AG04450 (cell line): Measurements from ENCODE around the gene DLGAP4. TPM values are rescaled to one million over a fixed set of nuclear protein-coding genes. Genes with fewer than 3 reads are reported as not detected.

Experiments used
- CTCF ChIA-PET: fragments of 300-600, 350-600 bp; formaldehyde crosslinking; extraction: SDS; loops from one replicate; lab custom pipeline; 2022; ENCODE audit warnings: antibody characterized with exemption, inconsistent platforms; lab: Charles Lee
- POLR2A ChIA-PET: fragments of 350-600 bp; formaldehyde crosslinking; extraction: SDS; loops from one replicate; lab custom pipeline; 2021; ENCODE audit warnings: antibody characterized with exemption, inconsistent platforms; lab: Yijun Ruan, JAX
- DNase-seq: peaks from one replicate; pipeline ENCODE4 v3.0.0-alpha.2; 2011; ENCODE audit warnings: low read depth, low spot score
- H3K27ac ChIP-seq: one replicate; pipeline ENCODE4 v1.5.1; 2012; ENCODE audit warnings: low read depth, low read length, control low read depth
- H3K27me3 ChIP-seq: one replicate; pipeline ENCODE4 v1.6.0; 2012; ENCODE audit warnings: low read length; ENCODE audit not compliant: control insufficient read depth, insufficient read depth
- H3K4me3 ChIP-seq: 2 replicates; pipeline ENCODE4 v1.5.1; 2011; ENCODE audit warnings: mild to moderate bottlenecking, low read depth, low read length, control low read depth
- H3K9me3 ChIP-seq: 2 replicates; pipeline ENCODE4 v1.5.1; 2012; ENCODE audit warnings: low read length; ENCODE audit not compliant: control insufficient read depth, insufficient read depth
- polyA plus RNA-seq: library from polyadenylated mRNA; depleted of rRNA; stranded (reverse); fragments of >200 nt; gene quantifications from 2 replicates; pipeline ENCODE4 v1.2.3, GENCODE V29; 2011
- TF ChIP-seq, protein P1 (sequence below): IDR thresholded peaks from 2 replicates; pipeline ENCODE4 v1.5.1; 2011; ENCODE audit warnings: low read depth, low read length, control low read depth, inconsistent platforms

Gene DLGAP4
- polyA plus RNA-seq, 1 experiment = 17.7 TPM

DNA sequence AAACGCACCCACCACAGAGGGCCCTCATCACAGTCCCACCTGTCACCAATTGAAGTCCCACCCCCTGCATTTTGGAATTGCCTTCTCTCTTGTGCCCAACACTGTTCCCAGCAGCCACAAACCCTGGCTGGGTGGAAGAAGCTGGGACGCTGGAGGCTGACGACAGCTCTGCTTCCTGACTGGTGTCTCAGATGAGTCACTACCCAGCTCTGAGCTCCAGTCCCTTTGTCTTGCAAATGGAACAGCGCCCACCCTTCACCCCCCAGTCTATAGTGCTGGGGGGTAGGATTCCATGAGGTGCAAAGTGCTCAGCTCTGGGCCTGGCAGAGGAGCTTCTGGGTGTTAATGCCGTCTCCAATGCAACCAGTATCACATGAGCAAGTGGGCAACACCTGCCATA lies 85.3 kb downstream of the DLGAP4 start:
- H3K9me3 ChIP-seq = no peaks in the 10 kb centered on the region
- no peak overlapping the region for H3K4me3 ChIP-seq
- TF ChIP-seq, protein P1, sequence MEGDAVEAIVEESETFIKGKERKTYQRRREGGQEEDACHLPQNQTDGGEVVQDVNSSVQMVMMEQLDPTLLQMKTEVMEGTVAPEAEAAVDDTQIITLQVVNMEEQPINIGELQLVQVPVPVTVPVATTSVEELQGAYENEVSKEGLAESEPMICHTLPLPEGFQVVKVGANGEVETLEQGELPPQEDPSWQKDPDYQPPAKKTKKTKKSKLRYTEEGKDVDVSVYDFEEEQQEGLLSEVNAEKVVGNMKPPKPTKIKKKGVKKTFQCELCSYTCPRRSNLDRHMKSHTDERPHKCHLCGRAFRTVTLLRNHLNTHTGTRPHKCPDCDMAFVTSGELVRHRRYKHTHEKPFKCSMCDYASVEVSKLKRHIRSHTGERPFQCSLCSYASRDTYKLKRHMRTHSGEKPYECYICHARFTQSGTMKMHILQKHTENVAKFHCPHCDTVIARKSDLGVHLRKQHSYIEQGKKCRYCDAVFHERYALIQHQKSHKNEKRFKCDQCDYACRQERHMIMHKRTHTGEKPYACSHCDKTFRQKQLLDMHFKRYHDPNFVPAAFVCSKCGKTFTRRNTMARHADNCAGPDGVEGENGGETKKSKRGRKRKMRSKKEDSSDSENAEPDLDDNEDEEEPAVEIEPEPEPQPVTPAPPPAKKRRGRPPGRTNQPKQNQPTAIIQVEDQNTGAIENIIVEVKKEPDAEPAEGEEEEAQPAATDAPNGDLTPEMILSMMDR = no peak
- ChIA-PET POLR2A (no interaction called here), CTCF (interaction anchor here (0.5 kb wide), 1 partner anchor 9 kb away, joined by 3 read pairs; no protein-coding TSS in a partner anchor)
- peaks cover 18% of the 10 kb centered on the region for H3K27me3 ChIP-seq
- DNase-seq = no peak
- H3K27ac ChIP-seq = no peak overlapping the region

DNA sequence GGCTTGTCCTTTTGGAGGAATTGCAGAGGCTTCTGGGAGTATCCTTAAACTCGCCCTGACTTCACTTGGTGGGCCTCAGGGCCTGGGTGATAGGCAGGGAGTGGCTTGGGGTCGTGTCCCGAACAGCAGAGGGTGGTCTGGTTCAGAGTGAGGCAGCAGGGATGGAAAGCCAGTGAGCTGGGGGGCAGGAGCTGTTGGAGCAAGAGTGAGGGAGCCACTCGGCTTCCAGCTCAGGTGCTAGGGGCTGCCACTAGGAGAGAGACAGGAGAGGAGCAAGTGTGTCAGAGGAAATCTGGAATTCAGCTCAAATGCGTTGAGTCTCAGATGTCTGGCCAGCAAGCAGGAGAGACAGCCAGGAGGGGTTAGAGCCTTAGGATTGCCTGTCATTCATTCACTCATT lies 85.8 kb downstream of the DLGAP4 start:
- H3K4me3 ChIP-seq = no peak overlapping the region
- no peak for DNase-seq
- ChIA-PET POLR2A (no interaction called here), CTCF (interaction anchor here (0.5 kb wide), 1 partner anchor 9 kb away, joined by 3 read pairs; no protein-coding TSS in a partner anchor)
- H3K9me3 ChIP-seq = no peaks in the 10 kb centered on the region
- no peak overlapping the region for H3K27ac ChIP-seq
- TF ChIP-seq, protein P1 = no peak
- peaks cover 18% of the 10 kb centered on the region for H3K27me3 ChIP-seq

DNA sequence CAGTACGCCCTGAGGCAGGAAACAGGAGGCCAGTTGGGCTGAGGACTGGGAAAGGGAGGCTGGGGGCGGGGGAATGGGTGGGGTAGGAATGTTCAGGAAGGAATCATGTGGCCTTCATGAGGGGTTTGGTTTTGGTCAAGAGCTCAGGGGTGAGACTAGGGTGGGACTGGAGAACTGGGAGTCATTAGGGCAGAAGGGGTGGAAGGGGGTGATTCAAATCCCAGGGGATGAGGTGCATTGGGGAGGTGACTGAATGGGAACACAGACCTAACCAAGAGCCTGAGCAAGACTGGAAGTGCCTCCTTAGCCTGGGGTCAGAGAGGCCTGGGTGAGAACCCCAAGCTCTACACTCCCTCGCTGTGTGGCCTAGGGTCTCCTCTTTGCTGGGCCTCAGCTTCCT lies 86.8 kb downstream of the DLGAP4 start:
- Histone ChIP-seq H3K4me3 (no peak overlapping the region), H3K9me3 (no peaks in the 10 kb centered on the region), H3K27ac (no peak overlapping the region), H3K27me3 (peaks cover 15% of the 10 kb centered on the region)
- DNase-seq = no peak
- POLR2A ChIA-PET = no interaction called here
- TF ChIP-seq, protein P1 = no peak
- CTCF ChIA-PET = no interaction called here

DNA sequence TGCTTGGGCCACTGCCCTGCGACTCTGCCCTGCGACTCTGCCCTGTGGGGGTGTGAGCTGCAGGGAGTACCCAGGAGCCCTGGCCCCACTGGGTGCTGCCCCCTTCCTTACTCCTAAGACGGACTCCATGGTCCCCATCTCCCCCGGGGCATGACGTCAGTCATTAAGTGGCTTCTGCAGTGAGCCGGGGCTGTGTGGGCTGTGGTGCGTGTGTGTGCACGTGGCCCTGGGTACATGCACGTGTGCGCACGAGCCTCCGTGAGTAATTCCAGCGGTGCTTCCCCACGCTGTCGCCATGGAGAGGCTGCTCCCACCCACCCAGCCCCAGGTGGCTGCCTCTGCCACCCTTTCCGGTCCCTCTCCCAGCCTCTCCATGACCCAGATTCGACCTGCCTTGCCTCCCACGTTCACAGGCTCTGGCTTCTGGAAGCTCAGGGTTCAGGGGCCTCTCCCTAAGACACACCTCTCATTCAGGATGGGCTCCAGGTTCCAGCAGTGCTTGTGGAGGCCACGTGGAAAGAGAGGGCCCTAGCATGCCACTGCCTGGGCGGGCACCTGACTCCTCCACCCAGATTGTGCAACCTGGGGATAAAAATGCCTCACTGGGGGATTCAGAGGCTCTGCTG lies 88.3 kb downstream of the DLGAP4 start:
- CTCF ChIA-PET = no interaction called here
- TF ChIP-seq, protein P1 = no peak
- DNase-seq = no peak

DNA sequence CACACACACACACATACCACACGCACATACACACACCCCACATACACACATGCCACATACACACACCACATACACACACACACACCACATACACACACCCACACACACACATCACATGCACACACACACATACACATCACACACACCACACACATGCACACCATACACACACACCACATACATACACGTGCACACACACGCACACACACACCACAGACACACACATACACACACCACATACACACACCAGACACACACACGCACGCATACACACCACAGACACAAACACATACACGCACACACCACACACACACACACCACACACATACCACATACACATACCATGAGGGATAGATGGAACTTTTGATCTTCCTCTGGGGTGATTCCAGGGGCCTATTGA lies 90.2 kb downstream of the DLGAP4 start:
- H3K27ac ChIP-seq = no peak overlapping the region
- TF ChIP-seq, protein P1 = no peak
- no peaks in the 10 kb centered on the region for H3K9me3 ChIP-seq
- CTCF ChIA-PET = no interaction called here
- no peak for DNase-seq
- H3K4me3 ChIP-seq = no peak overlapping the region
- POLR2A ChIA-PET = no interaction called here
- peaks cover 29% of the 10 kb centered on the region for H3K27me3 ChIP-seq

More for the DNA sequence above, 88.3 kb downstream of the DLGAP4 start:
- POLR2A ChIA-PET = no interaction called here
- H3K9me3 ChIP-seq = no peaks in the 10 kb centered on the region
- no peak overlapping the region for H3K27ac ChIP-seq
- H3K27me3 ChIP-seq = peaks cover 17% of the 10 kb centered on the region
- no peak overlapping the region for H3K4me3 ChIP-seq
